NCI-H1417 treated with DMSO at 0.1 percent for 48 hours (cell line): ENCODE data around the gene MTMR4.
"Not testable (repeated sequence)": the region's sequence is repeated elsewhere in the genome, so short reads cannot be mapped to it uniquely, and the experiment has no call there.

Experiments used
- DNase-seq: peaks from one replicate; lab custom pipeline; 2025; lab: John Stamatoyannopoulos, UW

Gene MTMR4

DNA sequence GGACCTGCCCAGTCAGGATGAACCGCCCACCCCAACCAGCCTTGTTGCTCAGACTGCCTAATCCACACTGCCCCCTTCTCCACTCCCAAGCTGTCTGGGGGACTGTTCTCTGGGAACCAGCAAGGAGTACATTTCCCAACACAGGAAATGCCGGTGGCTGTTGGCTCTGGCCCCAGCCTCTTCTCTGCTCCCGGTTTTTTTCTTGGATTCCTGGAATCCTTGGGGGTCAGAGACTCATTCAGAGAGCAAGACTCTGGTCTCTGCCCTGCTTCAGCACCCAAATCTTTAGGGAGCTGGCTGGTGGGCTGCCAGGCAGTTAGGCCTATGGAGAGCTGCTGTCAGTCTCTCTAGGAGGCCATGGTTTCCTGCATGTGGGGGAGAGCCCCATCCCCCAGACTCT is 10.8 kb upstream of the MTMR4 start:
- no peak for DNase-seq

- DNase-seq = no peak
Measured at GRCh38 chr17:58521680-58522079, 7.2 kb upstream of the MTMR4 start.

- no peak for DNase-seq
Measured at GRCh38 chr17:58520843-58521430, 6.5 kb upstream of the MTMR4 start.

DNA sequence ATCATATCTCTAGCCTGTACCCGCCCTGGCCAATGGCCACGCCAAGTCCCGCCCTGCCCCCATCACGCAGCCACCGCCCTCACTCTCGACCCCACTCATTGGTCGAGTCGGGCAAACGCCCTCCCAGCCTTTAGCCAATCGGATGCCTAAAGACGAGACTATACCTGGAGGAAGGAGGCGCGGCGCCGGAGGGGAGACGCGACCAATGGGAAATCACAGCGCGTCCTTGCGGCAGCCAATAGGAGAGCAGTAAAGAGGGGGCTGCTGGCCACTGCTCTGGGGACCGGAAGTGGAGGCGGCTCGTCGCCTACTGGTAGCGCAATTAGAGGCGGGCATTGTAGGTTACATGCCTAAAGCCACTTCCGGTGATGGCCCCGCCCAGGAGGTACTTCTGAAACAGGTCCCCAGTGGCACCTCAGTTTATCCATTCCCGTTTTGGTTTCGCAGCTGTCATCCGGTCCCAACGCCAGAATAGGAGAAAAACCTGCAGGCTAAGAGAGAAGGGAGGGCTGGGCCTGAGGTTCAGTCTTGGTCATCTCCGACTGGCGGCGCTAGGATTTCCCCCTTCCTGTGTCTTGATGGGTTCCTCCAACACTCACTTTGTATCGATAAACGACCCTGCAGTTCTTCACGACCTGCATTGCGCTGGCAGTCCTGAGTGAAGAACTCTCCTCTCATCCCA is 3.6 kb upstream of the MTMR4 start:
- DNase-seq = peak; percentile 100

GRCh38 chr17:58517378-58517927 is 3.0 kb upstream of the MTMR4 start:
- DNase-seq = no peak

DNA sequence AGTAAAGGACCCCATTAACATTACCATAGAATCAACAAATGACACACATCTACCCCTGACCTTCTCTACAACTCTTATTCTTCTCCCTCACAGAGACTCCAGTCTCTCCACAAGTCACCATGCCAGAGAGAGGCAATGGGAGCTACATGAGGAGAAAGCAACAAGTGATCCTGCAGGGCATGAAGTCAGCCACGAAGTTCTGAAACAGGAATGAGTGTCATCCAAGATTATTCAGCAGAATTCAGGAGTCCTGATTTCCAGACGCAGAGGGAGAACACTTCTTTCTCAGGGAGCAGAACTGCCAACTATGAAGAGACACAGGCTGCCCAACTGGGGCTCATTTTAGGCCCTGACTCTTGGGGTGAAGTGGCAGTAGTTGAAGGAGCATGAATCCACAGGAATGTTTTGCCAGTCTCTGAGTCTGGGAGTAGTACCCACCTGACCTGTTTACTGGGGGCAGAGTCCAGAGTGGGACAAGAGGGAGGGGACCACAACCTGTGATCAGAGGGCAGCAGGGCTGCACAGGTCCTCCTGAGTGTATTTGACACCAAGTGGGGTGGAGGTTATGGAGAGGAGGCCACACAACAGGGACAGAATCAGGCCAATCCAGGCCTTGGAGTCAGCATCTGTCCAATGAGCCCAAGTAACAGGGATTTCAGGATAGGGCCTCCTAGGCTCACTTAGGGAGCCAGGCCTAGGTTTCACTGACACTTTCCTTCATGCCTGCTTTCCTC is 2.4 kb upstream of the MTMR4 start:
- DNase-seq = no peak

DNA sequence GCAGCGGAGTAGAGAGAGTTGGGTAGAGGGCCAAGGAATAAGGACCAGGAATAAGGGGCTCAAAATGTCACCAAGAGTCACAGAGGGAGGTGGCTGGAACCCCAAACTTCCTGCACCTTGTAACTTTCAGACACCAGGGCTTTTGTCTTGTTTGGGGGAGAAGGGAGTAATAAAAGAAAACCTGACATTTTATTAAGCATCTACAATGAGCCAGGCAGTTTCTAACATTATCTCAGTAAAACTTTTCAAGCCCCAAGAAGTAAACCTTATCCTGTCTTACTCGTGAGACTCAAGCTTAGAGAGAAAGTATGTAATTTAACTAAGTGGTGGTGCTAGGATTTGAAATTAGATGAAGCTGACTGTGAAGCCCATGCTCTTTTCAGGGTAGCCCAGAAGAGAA is 848 bp upstream of the MTMR4 start:
- no peak for DNase-seq

GRCh38 chr17:58514770-58515157 is 326 bp upstream of the MTMR4 start:
- DNase-seq = no peak

- DNase-seq = no peak
Measured at GRCh38 chr17:58513267-58513964, 1.0 kb downstream of the MTMR4 start.

DNA sequence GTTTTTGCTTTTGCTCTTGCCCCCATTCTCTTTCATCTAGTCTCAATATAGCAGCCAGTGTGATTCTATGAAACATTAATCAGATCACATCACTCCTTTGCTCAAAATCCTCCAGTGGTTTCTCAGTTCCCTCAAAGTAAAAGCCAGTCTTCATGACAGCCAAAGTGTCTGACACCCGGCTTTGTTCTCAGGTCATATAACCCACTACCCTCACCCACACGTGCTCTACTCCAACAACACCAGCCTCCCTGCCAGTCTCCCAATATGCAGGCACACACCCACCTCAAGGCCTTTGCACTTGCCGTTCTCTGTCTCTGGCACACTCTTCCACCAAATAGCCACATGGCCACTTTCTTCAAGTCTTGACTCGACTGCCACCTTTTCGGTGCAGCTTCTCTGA is 4.4 kb downstream of the MTMR4 start:
- no peak for DNase-seq

DNA sequence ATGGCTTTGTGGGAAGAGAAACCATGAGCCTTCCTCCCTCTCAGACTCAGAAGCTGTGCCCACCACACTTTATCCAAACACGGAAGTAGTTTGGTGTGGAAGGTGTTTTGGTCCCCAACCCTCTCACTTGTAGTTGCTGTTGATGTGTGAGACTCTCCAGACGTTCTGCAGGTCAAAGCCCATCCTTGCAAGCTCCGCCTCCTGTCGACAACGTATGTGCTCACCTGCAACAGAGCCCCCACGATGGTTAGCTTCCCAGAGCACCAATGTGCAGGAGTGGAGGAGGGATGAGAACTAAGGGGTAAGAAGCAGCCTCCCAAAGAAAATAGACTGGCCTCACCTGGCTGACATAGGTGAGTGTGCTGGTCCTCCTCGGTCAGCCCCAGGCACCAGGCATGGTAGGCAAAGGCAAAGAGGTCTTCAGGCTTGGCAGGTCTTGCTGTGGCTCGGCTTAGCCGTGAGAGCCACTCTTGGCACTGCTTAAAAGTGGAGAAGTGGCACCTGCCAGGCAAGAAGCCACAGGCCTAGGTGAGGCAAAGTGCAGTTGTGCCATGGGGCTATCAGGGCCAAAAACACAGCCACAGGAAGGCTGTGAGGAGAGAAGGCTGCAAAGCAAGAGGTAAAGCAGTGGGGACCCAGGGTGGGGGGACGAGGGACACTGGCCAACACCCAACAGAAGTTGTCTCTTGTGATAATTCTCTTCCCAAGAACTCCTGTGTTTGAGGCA is 5.9 kb downstream of the MTMR4 start:
- no peak for DNase-seq

GRCh38 chr17:58507123-58507634 is 7.3 kb downstream of the MTMR4 start:
- DNase-seq = no peak

DNA sequence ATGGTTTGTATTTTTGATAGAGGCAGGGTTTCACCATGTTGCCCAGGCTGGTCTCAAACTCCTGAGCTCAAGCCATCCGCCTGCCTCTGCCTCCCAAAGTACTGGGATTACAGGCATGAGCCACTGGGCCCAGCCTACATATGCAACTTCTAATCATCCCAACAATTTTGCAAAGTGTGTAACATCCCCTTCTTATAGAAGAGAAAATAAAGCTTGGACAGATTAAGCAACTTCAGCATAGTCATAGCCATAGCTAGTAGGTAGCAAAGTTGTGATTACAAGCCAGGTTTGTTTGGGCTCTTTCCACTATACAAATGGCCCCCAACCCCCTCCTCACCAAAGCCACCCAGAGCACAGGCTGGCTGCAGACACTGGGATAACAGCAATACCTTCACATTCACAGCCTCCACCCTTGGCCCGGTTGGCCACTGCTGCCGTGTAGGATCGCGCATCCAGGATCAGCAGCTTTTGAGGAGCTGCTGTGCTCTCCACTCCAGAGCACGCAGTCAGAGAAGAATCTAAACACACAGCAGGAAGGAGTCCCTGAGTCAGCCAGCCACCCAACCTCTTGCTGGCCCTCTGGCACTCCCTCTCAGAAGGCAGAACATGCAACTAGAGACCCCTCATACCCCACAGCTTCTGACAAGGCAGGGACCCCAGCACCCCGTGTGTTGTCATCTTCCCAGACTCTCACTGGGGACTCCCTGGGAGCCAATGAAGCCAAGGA is 7.9 kb downstream of the MTMR4 start:
- no peak for DNase-seq

GRCh38 chr17:58504826-58505351 is 9.5 kb downstream of the MTMR4 start:
- no peak for DNase-seq

DNA sequence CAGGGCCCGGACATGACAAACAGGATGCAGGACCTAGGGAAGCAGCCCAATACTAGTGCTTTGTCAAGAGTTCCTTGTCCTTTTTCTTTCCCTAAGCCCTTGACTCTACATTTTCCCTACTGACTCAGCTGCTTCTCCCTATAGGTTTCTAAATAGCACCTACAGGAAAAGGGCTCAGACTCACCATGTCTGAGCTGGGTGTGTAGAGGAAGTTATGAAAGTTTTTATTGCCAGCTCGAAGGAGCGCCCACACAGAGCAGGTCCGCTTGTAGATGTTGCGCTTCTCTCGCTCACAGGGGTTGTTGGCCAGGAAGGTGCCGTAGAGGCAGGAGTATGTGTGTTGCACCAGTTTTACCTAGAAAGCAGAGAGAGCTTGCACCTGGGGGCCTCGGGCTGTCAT is 10.6 kb downstream of the MTMR4 start:
- no peak for DNase-seq

- DNase-seq = not testable (repeated sequence)
Measured at GRCh38 chr17:58503134-58503533, 11.3 kb downstream of the MTMR4 start.

DNA sequence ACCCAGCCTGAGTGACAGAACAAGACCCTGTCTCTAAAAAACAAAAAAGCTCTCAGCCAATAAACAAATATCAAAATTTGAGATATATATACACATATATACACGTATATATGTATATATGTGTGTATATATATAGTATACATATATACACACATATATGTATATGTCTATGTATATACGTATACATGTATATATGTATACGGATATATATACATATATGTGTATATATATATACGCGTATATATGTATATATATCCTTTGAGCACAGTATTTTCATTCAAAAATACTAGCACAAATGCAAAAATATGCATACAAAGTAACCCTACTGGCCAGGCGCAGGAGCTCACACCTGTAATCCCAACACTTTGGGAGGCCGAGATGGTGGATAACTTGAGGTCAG is 13.0 kb downstream of the MTMR4 start:
- no peak for DNase-seq

- no peak for DNase-seq
Measured at GRCh38 chr17:58498177-58498828, 16.1 kb downstream of the MTMR4 start.

- DNase-seq = no peak
Measured at GRCh38 chr17:58493506-58493905, 20.9 kb downstream of the MTMR4 start.
